HG02973 (cell line): ENCODE data around the gene GYPC.

ENCODE experiments used
- ATAC-seq: cut with Tn5 transposase; IDR thresholded peaks from one replicate; pipeline ENCODE4 v1.9.1; 2021; ENCODE audit warnings: moderate library complexity; ENCODE audit not compliant: unreplicated experiment

GYPC gene

DNA sequence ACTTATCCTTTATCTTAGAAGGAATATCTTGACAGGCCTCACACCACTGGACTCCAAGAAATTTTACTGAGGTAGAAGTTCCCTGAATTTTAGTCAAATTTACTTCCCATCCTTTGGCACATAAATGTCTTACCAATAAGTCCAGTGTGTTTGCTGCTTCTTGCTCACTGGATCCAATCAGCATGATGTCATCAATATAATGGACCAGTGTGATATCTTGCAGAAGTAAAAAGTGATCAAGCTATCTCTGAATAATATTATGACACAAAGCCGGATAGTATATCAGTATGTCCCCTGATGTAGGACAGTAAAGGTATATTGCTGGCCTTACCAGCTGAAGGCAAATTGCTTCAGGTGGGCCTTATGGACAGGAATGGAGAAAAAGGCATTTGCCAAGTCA is 6.9 kb upstream of the GYPC start:
- ATAC-seq, result no peak

DNA sequence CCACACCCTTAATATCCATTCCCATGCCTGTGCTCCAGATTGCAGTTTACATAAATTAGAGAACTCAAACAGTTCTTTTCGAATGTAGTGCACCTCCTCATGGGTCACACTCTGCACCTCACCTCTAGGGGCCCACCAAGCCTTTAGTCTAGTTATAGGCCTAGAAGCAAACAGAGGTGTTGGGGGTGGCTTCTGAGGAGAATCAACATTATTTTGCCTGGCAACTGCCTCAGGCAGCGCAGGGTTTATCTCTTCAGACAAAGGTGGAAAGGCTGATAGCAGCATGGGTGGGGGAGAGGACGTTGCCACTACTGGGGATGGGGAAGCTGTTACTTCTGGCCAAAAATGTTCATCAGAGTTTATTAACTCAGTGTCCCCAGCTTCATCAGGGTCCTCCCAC is 5.0 kb upstream of the GYPC start:
- no peak for ATAC-seq

- ATAC-seq, result no peak
Observed at GRCh38 chr2:126652323-126652891, 3.6 kb upstream of the GYPC start.

GRCh38 chr2:126653109-126653508 is 2.8 kb upstream of the GYPC start:
- ATAC-seq, result no peak

DNA sequence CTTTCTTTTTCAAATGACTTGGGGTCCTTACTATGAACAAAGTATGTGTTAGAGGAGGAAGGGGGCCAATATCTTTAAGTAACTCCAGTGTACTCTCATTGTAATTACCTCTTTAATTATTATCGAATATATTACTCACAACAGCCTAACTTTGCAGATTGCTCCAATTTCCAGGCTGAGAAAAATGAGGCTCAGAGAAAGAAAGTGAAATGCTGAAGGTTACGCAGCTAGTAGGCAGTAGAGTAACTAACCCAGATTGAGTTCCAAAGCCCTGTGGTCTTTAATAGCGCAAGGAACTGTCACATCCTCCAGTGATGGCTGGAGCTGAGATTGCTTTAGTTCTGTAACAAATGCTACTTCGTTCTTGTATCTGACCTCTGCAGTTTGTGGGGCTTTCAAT is 2.2 kb upstream of the GYPC start:
- no peak for ATAC-seq

GRCh38 chr2:126655051-126655450 is 907 bp upstream of the GYPC start:
- no peak for ATAC-seq

DNA sequence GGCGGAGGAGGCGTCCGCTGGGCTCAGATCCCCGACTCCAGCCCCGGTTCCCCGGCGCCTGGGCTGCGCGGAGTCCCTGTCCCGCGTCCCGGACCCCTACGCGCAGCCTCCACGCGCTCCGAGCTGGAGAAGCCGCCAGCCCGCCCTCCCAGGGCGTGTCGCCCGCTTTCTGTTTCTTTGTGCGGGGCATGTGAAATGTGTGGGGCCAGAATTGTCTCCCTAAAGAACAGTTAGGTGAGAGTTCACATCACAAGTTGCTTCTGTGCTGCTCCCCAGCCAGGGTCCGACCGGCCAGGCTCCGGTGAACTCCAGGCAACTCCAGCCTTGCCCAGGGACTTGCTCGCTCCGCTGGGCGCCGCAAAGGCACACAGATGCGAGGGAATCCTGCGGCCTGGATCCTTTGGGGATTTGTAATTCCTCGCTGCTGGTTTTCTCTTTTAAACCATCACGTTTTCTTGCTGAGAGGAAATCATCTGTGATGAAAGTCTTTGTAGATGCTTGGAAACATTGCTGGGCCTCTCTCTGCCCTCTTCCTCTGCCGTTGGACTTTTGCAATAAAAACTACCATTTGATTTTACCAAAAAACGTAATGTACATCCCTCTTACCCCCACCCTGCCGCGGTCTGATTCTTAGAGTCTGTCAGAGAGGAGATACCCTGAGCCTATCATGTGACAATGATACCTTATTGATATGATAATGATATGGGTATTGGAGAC is 631 bp downstream of the GYPC start:
- ATAC-seq, result peak; percentile 29

DNA sequence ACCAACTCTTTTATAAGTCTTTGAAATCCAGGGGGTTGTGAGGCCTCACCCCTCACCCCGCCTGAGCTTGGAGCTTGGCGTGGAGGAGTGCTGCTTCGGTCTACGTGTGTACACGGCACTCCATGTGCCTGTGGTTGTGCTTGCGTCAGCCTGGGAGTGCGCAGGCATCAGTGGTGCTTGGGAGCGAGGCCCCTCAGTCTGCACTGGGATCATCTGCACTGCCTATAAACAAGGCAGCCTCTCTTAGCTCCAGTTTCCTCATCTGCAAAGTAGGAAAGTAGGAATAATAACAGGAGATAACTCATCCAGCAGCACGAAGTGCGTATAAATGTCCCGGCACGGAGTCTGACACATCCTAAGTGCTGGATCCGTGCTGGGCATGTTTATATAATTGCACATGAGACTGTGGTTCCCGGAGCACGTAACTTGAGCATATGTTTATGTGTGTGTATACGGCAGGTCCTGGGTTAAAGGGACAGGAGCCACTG is 1.2 kb downstream of the GYPC start:
- ATAC-seq, result no peak

DNA sequence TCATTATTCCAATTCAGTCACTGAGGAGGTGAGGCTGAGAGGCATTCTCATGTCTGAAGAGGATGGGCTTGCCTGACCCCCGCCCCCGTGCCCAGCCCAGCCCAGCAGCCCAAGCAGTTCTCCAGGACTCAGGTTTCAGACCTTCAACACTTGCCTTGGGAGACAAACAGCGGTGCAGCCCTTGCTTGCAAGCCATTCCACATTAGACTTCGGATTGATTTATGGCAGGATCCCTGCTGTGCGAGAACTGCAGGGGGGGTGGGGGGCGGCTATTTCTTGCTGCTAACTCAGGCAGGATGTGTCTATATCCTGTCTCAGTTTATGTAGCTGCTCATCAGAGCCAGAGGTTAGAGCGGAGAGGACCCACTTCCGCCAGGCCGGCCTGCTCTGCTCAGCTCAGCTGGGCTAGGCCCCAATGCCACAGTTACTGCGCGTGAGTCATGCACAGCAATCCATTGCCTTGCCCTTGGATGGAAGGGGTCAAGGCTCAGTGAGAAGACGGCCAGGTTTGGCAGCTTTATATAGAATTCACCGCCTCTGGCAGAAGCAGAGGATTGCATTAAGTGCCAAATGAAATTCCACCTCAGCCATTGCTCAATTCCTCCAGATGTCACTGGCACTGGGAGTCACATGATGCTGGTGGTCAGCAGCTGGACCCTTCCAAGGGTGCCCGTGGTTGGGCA is 1.8 kb downstream of the GYPC start:
- ATAC-seq, result peak; percentile 53

- peak; percentile 2 for ATAC-seq
Observed at GRCh38 chr2:126658319-126658904, 2.5 kb downstream of the GYPC start.

DNA sequence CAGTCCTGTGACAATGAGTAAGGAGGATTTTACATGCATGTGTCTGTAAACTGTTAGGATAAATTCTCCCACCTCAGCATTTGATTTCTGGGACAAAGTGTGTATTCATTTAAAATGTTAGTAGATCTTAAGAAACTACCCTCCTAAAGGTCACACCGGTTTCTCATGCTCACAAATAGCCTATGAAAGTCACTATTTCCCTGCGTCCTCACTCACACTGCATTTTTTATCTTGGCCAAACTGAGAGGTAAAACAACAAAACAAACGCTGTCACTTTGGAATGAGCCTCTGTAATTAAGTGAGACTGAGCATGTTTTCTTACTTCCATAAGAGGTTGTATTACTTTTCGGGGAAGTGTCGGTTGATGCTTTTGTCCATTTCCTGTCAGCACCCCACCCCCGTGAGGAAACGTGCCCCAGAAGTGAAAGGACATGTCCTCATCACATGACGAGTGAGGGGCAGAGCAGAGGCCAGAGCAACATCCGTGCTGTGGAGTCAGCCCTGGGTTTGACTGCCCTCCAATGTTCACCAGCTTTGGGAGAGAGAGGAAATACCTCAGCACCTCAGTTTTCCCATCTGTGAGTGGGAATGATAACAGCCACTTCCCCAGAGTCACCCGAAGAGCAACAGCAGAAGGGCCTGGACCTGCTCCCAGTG is 3.1 kb downstream of the GYPC start:
- peak; percentile 37 for ATAC-seq

DNA sequence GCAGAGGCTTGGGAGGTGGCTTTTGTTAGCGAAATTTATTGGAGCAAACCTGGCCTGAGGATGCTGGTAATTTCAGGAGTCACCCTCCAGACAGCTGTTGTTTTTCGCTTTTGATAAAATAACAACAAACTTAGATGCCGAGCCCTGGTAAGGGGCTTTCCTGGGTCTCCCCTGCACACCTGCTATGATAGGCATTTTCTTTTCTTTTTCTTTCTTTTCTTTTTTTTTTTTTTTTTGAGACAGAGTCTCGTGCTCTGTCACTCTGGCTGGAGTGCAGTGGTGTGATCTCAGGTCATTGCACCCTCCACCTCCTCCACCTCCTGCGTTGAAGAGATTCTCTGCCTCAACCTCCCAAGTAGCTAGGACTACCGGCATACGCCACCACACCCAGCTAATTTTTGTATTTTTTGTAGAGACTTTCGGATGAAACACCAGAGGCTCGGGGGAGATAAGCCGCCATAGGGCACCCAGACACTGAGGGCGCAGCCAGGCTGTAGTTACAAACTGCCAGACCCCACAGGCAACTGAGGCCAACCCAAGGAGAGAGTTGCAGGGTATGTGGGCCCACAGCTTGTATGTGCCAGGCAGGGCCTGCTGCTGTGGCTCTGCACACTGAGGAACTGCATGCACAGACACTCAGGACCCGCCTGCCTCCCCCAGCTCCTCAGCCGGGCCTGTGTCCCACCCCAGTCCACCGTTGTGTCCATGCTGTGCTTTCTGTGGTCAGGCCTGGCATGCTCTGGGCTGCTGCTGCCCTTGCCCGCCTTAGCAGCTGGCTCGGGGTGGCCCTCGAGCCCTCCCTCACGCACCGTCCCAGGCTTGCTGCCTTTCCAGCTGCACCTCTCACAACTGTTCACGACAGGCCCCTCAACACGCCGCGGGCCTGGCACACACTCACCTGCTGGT is 3.9 kb downstream of the GYPC start:
- ATAC-seq, result no peak

DNA sequence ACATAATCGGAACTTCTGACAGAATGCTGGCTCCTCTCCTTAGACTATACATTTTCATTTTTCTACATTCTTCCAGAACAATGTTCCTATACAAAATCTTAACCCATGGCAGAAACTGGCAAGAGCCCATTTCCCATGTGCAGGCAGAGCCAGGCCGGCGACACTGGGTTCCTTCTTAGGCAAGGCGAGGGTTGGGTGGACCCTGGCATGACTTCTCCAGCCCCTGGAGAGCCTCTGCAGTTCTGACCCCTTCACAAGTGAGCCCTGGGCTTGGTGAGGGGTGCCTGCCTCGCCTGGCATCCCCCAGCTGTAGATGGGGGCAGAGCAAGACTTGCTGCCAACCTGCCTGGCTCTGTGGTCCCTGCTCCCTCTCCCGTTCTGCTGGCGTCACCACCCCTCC is 5.0 kb downstream of the GYPC start:
- no peak for ATAC-seq

GRCh38 chr2:126661702-126662500 is 5.9 kb downstream of the GYPC start:
- no peak for ATAC-seq

DNA sequence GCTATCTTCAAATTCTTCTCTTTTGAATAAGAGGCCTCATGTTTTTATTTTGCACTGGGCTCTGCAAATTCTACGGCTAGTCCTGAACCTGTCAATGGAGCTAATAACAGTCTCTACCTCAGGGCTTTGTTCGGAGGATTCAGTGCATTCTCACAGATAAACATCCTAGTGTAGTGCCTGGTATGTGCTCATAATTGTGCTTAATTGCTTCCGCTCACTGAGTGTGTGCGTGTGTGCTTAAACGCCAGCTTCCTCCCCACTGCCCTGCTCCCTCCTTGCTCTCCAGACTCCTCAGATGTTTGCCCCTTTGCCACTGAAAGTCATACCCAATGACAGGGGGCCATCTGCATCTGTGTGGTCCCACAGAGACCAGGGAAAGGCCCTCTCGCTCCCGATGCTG is 6.7 kb downstream of the GYPC start:
- no peak for ATAC-seq

- no peak for ATAC-seq
Observed at GRCh38 chr2:126663184-126663963, 7.4 kb downstream of the GYPC start.

GRCh38 chr2:126664234-126664633 is 8.3 kb downstream of the GYPC start:
- ATAC-seq, result peak; percentile 65

DNA sequence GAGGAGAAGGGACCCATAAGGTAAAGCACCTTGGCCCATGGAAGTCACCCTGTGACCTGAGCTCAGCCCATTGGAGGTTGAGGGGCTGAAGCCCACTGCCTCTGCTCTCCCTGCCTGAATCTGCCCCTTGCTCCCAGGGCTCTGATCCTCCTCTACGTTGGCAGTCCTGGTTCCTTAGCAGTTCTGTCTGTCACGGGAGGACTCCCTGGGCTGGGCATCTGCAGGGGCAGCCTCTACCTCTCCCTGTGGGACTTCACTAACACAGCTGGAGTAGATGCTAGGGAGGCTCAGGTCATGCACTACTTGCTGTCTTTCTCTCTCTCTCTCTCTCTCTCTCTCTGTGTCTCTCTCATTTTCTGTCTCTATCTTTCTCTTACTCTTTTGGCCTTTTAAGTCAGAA is 8.7 kb downstream of the GYPC start:
- peak; percentile 27 for ATAC-seq

GRCh38 chr2:126665483-126665882 is 9.5 kb downstream of the GYPC start:
- no peak for ATAC-seq
